Measurements from ENCODE around the gene TTC24.

Gene TTC24

DNA sequence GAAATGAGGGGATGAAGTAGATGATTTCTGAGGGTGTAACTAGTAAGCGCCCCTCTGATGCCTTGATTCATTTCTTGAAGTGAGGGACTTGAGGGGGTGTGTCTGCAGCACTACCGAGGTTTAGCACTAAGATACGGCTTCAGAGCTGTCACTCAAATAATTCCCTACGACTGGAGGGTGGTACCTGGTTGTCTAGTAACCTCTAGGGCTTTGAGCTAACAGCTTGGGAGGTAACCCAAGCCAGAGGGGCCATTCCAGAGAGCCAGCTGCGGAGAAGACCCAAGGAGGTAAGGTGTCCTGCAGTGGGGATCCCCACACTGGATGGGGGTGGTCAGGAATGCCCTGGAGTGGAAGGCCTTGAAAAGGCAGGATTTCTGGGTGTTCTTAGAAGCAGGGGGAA, at the start of gene TTC24:
TSS of gene TTC24 (plus strand) at position 252 of the 400 bp plus-strand sequence. CDS start 1,642 bp downstream, outside the sequence.
- no peak for DNase-seq

GRCh38 chr1:156530006-156530405, 49.5 kb upstream of the TTC24 start:
- DNase-seq = no peak

GRCh38 chr1:156532374-156532773, 47.1 kb upstream of the TTC24 start:
- no peak for DNase-seq

- DNase-seq = no peak
These were observed 45.8 kb upstream of the TTC24 start for GRCh38 chr1:156533568-156534220.

DNA sequence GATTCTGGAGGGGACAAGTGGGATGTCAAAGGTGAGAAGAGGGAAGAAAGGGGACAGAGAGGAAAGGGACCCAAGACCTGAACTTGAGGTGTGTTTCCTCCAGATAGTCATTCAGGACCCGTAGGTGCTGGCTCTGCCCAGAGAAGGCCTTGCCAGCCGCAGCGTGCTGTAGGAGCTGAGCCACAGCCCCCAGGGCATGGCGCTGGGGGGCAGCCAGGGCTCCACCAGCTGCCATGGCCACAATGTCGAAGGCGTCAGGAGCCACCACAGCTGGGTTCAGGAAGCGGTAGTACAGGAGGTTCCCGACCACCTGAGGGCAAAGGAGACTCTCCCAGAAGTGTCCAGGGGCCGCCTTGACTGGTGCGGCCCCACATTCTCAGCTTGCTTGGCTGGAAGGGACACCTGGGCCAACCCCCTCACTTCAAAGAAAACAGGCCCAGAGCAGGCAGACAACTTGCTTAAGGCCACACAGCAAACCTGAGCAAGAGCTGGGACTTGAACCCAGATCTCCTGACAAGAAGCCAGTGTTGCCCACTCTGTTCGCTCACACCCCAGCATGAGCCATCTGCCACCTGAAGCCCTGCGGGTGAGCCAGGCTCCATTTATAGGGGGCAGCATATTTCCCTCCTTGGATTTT, 45.0 kb upstream of the TTC24 start:
- DNase-seq = no peak

DNA sequence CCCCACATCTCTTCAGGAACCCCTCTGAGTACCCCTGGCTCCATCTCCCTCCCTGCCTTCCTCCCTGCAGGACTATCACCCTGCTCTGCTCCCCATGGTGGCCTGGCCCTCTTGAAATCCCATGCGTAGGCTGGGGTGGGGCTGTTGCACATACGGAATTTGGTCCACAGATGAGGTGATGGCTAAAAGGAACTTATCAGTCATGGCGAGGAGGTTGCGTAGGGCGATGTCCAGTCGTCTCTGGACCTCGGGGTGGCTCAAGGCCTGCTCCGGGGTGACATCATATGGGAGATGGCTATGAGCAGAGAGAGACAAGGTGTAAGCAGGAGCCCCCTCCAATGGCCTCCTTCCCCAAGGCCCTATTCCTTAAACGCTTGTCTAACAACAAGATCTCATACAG, 42.5 kb upstream of the TTC24 start:
- DNase-seq = no peak

DNA sequence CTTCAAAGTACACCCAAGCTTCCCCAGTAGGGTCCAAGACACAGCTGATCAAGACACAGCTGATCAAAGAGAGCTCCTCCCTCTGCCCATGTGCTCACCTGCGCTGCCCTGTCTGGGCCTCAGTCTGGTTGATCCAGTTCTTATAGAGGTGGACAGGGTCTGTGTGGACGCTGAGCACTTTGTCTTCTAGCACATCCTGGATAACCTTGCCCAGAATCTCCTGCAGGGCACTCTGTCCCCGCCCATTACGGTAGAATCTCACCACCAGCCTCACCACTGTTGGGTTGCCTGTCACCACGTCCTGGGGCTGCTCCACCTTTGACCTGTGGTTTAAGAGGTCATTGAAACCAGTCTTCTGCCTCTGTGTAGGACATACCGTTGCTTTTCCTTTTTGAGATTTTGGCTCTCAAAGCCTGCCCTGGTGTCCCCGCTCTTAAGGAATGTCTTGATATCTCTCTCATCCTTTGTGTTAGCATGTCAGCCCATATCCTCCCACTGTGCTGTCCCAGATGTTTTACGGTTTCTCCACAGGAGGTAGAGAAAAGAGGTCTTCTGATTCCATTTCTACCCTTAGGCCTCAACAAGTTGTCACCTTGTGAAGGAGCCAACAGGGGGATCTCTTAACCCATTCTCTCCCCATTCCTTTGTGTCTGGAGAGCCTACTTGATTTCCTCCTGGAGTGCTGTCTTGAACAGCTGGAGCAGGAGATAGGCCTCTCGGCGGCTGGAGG, 40.6 kb upstream of the TTC24 start:
- no peak for DNase-seq

DNA sequence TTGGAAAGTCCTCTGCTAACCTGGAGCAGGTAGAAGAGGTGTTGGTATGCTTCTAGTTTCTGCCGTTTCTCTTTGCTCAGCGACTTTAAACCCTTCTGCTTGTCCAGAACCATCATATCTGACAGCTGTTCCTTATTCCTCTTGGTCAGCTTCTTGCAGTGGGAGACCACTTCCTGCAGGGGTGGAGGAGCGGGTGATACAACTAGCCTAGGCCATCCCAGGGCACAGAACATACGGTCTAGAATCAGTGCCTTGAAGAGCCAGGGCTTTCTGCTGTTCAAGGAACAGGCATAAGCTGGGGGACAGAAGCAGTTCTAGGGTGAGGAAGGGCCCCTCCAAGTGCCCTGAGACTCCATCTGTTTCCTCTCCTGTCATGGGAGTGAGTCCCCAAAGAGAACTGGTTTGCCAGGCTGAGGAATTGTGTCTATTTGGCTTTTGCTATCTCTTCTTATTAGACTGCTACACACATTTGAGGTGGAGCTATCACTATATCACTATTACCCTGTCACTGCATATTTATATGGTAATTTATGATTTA, 39.6 kb upstream of the TTC24 start:
- DNase-seq = peak; percentile 17 to 45

- DNase-seq = peak; percentile 65 to 85
These were observed 38.6 kb upstream of the TTC24 start for GRCh38 chr1:156540955-156541354.

DNA sequence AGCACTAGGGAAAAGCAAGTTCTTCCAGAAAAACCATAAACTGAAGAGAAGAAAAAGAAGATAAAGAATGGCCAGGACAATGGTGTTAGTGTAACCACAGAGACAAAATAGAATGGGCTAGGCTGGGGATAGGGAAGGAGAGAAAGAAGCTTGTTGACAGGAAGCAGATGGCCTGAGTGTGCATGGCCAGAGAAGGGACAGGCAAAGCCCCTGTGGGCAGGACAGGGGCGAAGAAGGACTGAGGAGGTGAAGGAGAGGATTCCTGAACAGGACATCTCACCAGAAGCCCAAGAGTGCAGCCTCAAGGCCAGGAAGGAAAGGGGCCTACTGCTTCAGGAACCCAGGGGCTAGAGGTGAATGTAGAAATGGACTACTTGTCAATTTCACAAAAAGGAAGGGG, 36.5 kb upstream of the TTC24 start:
- no peak for DNase-seq

- DNase-seq = no peak
These were observed 34.9 kb upstream of the TTC24 start for GRCh38 chr1:156544592-156545102.

- DNase-seq = no peak
These were observed 33.3 kb upstream of the TTC24 start for GRCh38 chr1:156546267-156546666.

DNA sequence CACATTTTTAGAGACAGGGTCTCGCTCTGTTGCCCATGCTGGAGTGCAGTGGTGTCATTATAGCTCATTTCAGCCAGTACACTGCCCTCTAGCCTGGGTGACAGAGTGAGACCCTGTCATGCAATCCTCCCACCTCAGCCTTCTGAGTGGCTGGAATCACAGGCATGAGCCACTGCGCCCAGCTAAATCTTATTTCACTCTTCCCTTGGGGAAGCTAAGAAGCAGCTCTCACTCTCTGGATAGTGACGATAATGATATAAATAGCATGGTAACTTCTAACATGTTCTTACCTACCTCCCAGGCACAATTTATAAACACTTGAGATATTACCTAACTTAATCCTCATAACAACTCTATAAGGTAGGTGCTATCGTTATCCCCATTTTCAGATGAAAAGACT, 32.1 kb upstream of the TTC24 start:
- no peak for DNase-seq

DNA sequence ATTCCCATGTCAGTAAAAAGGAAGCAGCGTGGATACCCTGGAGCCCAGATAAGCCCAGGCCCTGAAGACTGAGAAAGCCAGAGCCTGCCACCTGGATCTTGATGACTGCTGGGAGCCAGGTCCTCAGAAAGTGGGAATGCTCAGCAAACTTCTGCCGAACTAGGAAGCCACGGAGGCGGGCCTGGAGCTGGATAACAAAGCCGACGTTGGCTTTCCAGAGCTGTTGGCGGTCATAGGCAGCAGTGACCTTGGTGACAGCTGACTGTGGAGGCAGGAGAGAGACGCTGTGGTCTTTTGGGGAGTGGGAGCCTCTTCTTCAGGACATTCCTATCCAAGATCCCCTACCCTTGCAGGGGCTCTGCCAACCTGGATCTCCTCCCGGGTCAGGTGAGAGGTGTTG, 31.5 kb upstream of the TTC24 start:
- no peak for DNase-seq

GRCh38 chr1:156549390-156549789, 30.1 kb upstream of the TTC24 start:
- DNase-seq = no peak

DNA sequence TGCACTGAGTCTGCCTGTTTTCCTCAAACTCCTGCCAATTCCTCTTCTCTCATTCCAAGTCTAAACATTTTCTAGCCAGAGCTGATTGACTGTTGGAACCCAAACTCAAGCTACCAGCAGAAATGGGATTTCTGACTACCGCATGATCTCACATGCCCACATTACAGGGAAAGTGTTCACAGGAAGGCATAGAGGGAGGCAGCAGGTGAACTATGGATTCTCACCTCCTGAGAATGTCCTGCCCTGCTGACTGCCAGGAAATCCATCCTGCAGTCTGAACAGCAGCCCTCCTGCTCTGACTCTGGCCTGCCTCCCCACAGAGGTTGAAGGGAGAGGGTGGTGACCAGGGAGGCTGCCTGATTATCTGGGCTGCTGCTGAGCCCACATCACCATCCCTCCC, 29.7 kb upstream of the TTC24 start:
- DNase-seq = no peak

DNA sequence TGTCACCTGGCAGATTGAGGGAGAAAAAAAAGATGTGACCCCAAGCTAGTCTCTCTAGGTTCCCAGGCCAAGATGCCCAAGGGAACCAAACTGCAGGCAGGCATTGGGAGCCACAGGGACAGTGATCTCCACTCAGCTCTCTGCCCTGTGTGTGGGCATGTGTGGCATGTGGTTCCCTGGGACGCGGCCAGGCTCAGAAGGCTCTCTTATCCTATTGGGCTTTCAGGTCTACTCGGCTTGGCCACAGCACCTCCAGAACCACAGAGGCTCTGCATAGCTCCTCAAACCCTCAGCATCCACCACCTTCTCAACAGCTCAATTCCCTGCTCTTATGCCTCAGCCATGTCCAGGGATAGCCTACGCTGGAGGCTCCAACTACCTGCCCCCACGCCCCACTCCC, 29.2 kb upstream of the TTC24 start:
- no peak for DNase-seq

DNA sequence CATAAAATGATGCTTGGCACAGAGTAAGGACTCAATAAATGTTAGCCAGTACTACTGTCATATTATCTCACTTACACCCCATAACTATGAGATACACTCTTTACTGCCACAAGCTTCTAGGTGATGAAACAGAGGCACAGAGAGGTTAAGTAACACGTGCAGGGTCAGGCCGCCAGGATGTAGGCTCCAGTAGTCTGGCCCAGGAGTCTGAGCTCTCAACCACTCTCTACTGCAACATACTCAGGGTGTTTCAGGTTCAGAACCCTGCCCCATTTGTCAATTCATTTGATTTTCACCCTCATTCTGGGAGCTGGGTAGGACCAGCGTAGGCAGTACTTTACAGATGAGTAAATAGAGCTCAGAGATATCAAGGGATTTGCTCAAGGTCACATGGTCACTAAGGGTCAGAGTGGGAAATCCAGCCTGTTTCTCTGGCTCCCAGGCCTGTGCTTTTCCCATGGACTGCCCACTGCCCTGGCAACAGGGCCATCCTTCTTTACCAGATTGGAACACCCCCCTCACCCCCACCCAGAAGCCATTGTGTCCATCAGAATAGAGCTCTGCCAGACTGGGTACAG, 28.4 kb upstream of the TTC24 start:
- no peak for DNase-seq

DNA sequence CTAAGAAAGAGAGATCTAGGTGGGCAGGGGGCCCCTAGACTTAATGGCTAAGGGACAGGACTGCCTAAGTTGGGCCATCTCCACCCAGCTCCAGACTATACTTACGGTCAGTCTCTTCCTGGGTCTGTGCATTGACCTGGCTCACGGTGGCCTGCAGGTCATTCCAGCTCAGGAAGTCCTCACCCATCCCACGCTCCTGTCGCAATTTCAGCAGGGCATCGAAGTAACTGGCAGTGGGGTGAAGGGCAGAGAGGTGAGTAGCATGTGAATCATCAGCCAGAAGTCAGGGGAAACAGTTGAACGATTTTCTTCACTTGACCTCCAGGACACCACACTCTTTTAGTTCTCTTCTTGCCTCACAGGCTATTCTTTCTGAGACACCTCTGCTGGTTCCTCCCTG, 27.7 kb upstream of the TTC24 start:
- peak; percentile 24 to 54 for DNase-seq

GRCh38 chr1:156552518-156552917, 27.0 kb upstream of the TTC24 start:
- no peak for DNase-seq

GRCh38 chr1:156552937-156553336, 26.6 kb upstream of the TTC24 start:
- DNase-seq = peak; percentile 59 to 79

DNA sequence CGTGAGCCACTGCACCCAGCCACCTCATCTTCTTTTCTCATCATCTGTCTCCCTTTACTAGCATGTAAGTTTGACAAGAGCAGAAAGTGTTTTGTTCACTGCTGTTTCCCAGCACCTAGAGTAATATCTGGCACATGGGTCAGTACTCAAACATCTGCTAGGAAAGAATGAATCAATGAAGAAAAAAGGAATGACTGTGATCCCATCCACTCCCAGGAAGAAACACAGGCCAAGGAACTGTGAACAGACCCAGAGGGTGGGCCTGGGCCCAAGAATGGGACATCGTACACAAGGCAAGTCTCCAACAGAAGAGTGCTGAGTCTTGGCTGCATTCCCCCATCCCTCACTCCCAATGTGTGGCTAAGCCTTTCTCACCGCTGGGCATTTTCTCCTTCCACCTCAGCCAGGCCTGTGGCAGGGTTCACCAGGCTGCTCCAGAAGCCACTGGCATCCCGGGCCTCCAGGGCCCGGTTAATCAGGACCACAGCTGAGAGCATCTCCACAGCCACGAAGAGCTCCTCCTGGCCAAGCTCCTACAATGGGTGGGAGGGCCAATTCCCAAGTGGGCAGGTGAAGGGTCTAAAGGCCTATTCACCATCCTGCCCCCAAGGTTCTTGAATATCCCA, 25.6 kb upstream of the TTC24 start:
- DNase-seq = no peak

GRCh38 chr1:156554971-156555370, 24.6 kb upstream of the TTC24 start:
- DNase-seq = no peak

Measured in inflammatory macrophage treated with lipopolysaccharide for 1 hour (primary cell).